Left lung (tissue), 10 donors: ENCODE measurements around the gene WDR7. TPM values are rescaled to one million over a fixed set of nuclear protein-coding genes. Genes with fewer than 3 reads are reported as not detected.

Source experiments
- ATAC-seq: fragments of 200-7000 bp; cut with Tn5 transposase; one replicate; pipeline ENCODE4 v1.9.1; 2020; ENCODE audit warnings: moderate library complexity
- DNase-seq, 4 donors: peaks; one replicate each; pipeline ENCODE4 v3.0.0-alpha.2; 2013 to 2020
- H3K27ac ChIP-seq, 2 donors: fragments of 200-600 bp; sonication (generic) in 1 of 2; one replicate each; pipeline versions ENCODE4 v1.5.0 to v1.8.0; 2020 to 2021
- H3K27me3 ChIP-seq, 2 donors: fragments of 200-600 bp; sonication (generic) in 1 of 2; one replicate each; pipeline versions ENCODE4 v1.5.0 to v1.8.0; 2020 to 2021
- H3K36me3 ChIP-seq, 2 donors: fragments of 200-600 bp; sonication (generic) in 1 of 2; one replicate each; pipeline versions ENCODE4 v1.5.0 to v1.8.0; 2020 to 2021
- H3K4me1 ChIP-seq, 2 donors: fragments of 200-600 bp; one replicate each; pipeline ENCODE4 v1.8.0; 2021
- H3K4me3 ChIP-seq, 2 donors: fragments of 200-600 bp; sonication (generic) in 1 of 2; one replicate each; pipeline versions ENCODE4 v1.5.0 to v1.8.0; 2020 to 2021; ENCODE audit warnings: mild to moderate bottlenecking in 1 of 2
- H3K9me3 ChIP-seq, 2 donors: fragments of 200-600 bp; sonication (generic) in 1 of 2; one replicate each; pipeline versions ENCODE4 v1.5.0 to v1.8.0; 2020 to 2021
- intact Hi-C, 2 donors: fragments of 100-400 bp; cut with DNase I; formaldehyde crosslinking; loops; one replicate each; pipeline versions ENCODE4 v1.11.2 to v1.14.2; 2022
- polyA plus RNA-seq, 6 donors: library from polyadenylated mRNA; unstranded; fragments of 120-200 nt; gene quantifications; one replicate each; pipeline ENCODE4 v1.2.1, GENCODE V29; 2013; ENCODE audit not compliant: insufficient read length in 6 of 6
- total RNA-seq, 2 donors: library from RNA; stranded (reverse); fragmentation: NEBNext Ultra II Directional; extraction: Animal tissue kit (Norgen Biotek cat#: 25700); gene quantifications; one replicate each; pipeline ENCODE4 v1.2.1, GENCODE V29; 2021
- TF ChIP-seq, protein P1 (sequence below), 2 donors: fragments of 200-600 bp; sonication (generic) in 1 of 2; IDR thresholded peaks; one replicate each; pipeline versions ENCODE4 v1.5.0 to v1.8.0; 2021; ENCODE audit warnings: antibody characterized with exemption in 2 of 2
- donor health status: DM: no; HTN: yes; CAD: no.
- donor health status: DM: no; HTN: no; CAD: no.

WDR7 gene
- total and polyA plus RNA-seq, 8 donors, result 10.9 to 37.7 (median 12.8) TPM

DNA sequence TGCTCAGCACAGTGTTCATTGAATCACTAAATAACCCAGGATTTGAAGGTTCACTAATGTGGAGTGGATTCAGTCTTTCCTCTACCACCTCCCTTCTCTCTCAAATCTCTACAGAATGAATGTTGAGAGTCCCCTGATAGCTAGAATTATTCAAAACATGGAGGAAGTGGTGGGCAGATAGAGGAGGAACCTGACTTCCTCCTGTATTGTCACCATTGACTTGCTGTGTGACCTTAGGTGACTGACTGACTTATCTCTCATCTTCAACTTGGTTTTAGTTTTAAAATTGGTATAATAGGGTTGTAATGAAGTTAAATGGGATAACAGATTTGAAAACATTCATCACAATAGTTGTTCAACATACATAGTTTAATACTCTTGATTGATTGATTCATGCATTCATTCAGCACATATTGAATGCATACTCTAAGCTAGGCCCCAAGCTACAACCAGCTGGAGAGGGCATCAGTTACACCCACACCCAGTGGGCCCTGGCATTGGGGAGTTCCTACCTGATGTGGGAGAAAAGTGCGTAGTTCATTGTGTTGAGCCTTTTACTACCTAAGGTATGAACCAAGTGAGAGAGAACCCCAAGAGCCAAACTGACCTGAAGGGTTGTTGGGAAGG is 96.0 kb downstream of the WDR7 start:
- H3K4me1 ChIP-seq, result no peaks in the 10 kb centered on the region
- H3K27me3 ChIP-seq, result no peaks in the 10 kb centered on the region
- intact Hi-C loops, result no loop called here
- TF ChIP-seq, protein P1, sequence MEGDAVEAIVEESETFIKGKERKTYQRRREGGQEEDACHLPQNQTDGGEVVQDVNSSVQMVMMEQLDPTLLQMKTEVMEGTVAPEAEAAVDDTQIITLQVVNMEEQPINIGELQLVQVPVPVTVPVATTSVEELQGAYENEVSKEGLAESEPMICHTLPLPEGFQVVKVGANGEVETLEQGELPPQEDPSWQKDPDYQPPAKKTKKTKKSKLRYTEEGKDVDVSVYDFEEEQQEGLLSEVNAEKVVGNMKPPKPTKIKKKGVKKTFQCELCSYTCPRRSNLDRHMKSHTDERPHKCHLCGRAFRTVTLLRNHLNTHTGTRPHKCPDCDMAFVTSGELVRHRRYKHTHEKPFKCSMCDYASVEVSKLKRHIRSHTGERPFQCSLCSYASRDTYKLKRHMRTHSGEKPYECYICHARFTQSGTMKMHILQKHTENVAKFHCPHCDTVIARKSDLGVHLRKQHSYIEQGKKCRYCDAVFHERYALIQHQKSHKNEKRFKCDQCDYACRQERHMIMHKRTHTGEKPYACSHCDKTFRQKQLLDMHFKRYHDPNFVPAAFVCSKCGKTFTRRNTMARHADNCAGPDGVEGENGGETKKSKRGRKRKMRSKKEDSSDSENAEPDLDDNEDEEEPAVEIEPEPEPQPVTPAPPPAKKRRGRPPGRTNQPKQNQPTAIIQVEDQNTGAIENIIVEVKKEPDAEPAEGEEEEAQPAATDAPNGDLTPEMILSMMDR (IDR thresholded peaks at IDR 0.05), result no peak
- ATAC-seq (no peak), DNase-seq (no peak)
- H3K4me3 ChIP-seq, result no peak overlapping the region
- H3K9me3 ChIP-seq, result no peaks in the 10 kb centered on the region
- no peaks in the 10 kb centered on the region for H3K36me3 ChIP-seq
- H3K27ac ChIP-seq, result no peak overlapping the region

GRCh38 chr18:56747857-56748256 is 96.7 kb downstream of the WDR7 start:
- ATAC-seq, result no peak
- Histone ChIP-seq H3K27me3 (no peaks in the 10 kb centered on the region), H3K36me3 (no peaks in the 10 kb centered on the region), H3K9me3 (no peaks in the 10 kb centered on the region), H3K4me3 (no peak overlapping the region), H3K4me1 (no peaks in the 10 kb centered on the region), H3K27ac (no peak overlapping the region)
- intact Hi-C loops, result no loop called here
- DNase-seq, result no peak
- TF ChIP-seq, protein P1 (IDR thresholded peaks at IDR 0.05), result no peak

DNA sequence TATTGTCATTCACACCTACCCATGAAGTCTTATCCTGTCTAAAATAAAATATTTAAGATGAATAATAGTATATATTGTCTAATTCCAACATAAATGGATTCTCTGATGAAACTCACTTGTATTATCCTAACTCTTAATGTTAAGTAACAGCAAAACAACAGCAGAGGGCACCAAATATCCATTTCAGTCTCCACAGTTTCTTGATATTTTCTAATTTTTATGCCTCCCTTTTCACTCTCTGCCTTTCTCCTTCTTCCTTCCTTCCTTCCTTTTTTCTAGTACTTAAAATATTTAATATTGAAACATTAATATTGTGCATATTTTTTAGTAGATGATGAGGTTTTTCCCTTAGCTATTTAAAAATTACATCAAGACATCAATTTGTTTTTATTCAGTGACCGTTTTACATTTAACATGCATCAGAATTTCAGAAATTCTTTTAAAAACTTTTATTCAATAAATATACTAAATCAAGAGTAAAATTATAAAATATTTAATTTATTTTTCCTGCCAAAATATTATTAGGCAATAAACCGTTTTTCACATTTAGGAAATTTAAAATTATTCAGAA is 97.6 kb downstream of the WDR7 start:
- TF ChIP-seq, protein P1 (IDR thresholded peaks at IDR 0.05), result peak; percentile 35 to 51
- peak in 2 of 4 donors; percentile 13 to 45 for DNase-seq
- no peak overlapping the region for H3K27ac ChIP-seq
- no peaks in the 10 kb centered on the region for H3K4me1 ChIP-seq
- H3K4me3 ChIP-seq, result no peak overlapping the region
- intact Hi-C loops, result no loop called here
- no peaks in the 10 kb centered on the region for H3K9me3 ChIP-seq
- no peaks in the 10 kb centered on the region for H3K27me3 ChIP-seq
- peak; percentile 33 for ATAC-seq
- no peaks in the 10 kb centered on the region for H3K36me3 ChIP-seq

DNA sequence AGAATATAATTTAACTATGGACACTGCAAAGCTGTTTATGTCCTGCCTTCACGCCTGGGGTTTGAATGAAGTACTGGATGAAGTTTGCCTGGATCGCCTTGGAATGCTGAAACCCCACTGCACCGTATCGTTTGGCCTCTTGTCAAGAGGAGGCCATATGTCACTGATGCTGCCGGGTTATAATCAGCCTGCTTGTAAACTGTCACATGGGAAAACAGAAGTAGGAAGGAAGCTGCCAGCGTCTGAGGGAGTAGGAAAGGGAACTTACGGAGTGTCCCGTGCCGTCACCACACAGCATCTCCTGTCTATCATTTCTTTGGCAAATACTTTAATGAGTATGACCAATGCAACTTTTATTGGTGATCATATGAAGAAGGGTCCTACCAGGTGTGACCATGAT is 105.8 kb downstream of the WDR7 start:
- TF ChIP-seq, protein P1 (IDR thresholded peaks at IDR 0.05), result no peak
- intact Hi-C loops, result no loop called here
- H3K9me3 ChIP-seq, result no peaks in the 10 kb centered on the region
- H3K36me3 ChIP-seq, result no peaks in the 10 kb centered on the region
- no peak overlapping the region for H3K27ac ChIP-seq
- ATAC-seq (peak; percentile 33), DNase-seq (peak in 2 of 4 donors; percentile 3 to 36)
- H3K4me1 ChIP-seq, result peaks cover 0 to 9% of the 10 kb centered on the region in 2 donors
- H3K27me3 ChIP-seq, result no peaks in the 10 kb centered on the region
- no peak overlapping the region for H3K4me3 ChIP-seq

GRCh38 chr18:56770097-56770496 is 118.9 kb downstream of the WDR7 start:
- no peak overlapping the region for H3K27ac ChIP-seq
- H3K4me3 ChIP-seq, result no peak overlapping the region
- no peak for DNase-seq
- TF ChIP-seq, protein P1 (IDR thresholded peaks at IDR 0.05), result no peak
- H3K36me3 ChIP-seq, result no peaks in the 10 kb centered on the region
- intact Hi-C loops, result no loop called here
- no peaks in the 10 kb centered on the region for H3K9me3 ChIP-seq
- no peaks in the 10 kb centered on the region for H3K4me1 ChIP-seq
- no peaks in the 10 kb centered on the region for H3K27me3 ChIP-seq
- ATAC-seq, result no peak
